Keratinocyte (primary cell): Measurements from ENCODE around the gene ITCH. TPM values are rescaled to one million over a fixed set of nuclear protein-coding genes. Genes with fewer than 3 reads are reported as not detected.
A peak's percentile ranks its signal among the peaks of the same experiment; 100 is the strongest.

Experiments used
- DNase-seq: peaks from one replicate; pipeline ENCODE4 v3.0.0-alpha.2; 2011; ENCODE audit warnings: low read depth, missing footprints, low spot score
- FAIRE-seq: peaks from 2 replicates; lab custom pipeline; 2011; peaks lifted over from hg19 to GRCh38; lab: Jason Lieb, UNC
- H2AFZ ChIP-seq: 2 replicates; pipeline ENCODE4 v1.6.0; 2012; ENCODE audit warnings: low read length, control low read depth, inconsistent platforms; ENCODE audit not compliant: control insufficient read depth
- H3K27ac ChIP-seq: 2 replicates; pipeline ENCODE4 v1.5.1; 2011; ENCODE audit warnings: low read length; ENCODE audit not compliant: control insufficient read depth, insufficient read depth
- H3K27me3 ChIP-seq: 3 replicates; pipeline ENCODE4 v1.6.0; 2011; ENCODE audit warnings: low read length; ENCODE audit not compliant: control insufficient read depth, insufficient read depth; ENCODE audit errors: extremely low read depth
- H3K36me3 ChIP-seq, 2 experiments: 2 replicates in 1 of 2; 3 replicates in 1 of 2; pipeline ENCODE4 v1.5.1; 2011; ENCODE audit warnings: low read length in 2 of 2, mild to moderate bottlenecking in 1 of 2; ENCODE audit not compliant: control insufficient read depth in 2 of 2, insufficient read depth in 2 of 2; ENCODE audit errors: extremely low read depth in 1 of 2
- H3K4me1 ChIP-seq: 3 replicates; pipeline ENCODE4 v1.5.1; 2011; ENCODE audit warnings: low read length; ENCODE audit not compliant: control insufficient read depth, insufficient read depth; ENCODE audit errors: extremely low read depth
- H3K4me2 ChIP-seq: 3 replicates; pipeline ENCODE4 v1.6.0; 2011; ENCODE audit warnings: low read depth, low read length; ENCODE audit not compliant: control insufficient read depth, insufficient read depth; ENCODE audit errors: extremely low read depth
- H3K4me3 ChIP-seq, 3 experiments: fragments of 200-600 bp in 1 of 3; sonication (generic) in 1 of 3; 2 replicates in 2 of 3; 3 replicates in 1 of 3; pipeline ENCODE4 v1.5.1; 2011 to 2016; ENCODE audit warnings: low read length in 3 of 3, mild to moderate bottlenecking in 3 of 3, control low read depth in 2 of 3, inconsistent platforms in 1 of 3, low read depth in 1 of 3, mixed read lengths in 1 of 3, mixed run types in 1 of 3, moderate library complexity in 1 of 3; ENCODE audit not compliant: control insufficient read depth in 2 of 3, insufficient read depth in 2 of 3; ENCODE audit errors: extremely low read depth in 1 of 3
- H3K79me2 ChIP-seq: 2 replicates; pipeline ENCODE4 v1.6.0; 2012; ENCODE audit warnings: low read length; ENCODE audit not compliant: control insufficient read depth, insufficient read depth
- H3K9ac ChIP-seq: 3 replicates; pipeline ENCODE4 v1.6.0; 2011; ENCODE audit warnings: low read length; ENCODE audit not compliant: control insufficient read depth, insufficient read depth; ENCODE audit errors: extremely low read depth
- H3K9me1 ChIP-seq: 3 replicates; pipeline ENCODE4 v1.6.0; 2011; ENCODE audit warnings: low read length; ENCODE audit not compliant: control insufficient read depth, insufficient read depth; ENCODE audit errors: extremely low read depth
- H3K9me3 ChIP-seq: 2 replicates; pipeline ENCODE4 v1.5.1; 2012; ENCODE audit warnings: low read depth, low read length; ENCODE audit not compliant: control insufficient read depth
- H4K20me1 ChIP-seq: 3 replicates; pipeline ENCODE4 v1.6.0; 2011; ENCODE audit warnings: low read length; ENCODE audit not compliant: control insufficient read depth, insufficient read depth; ENCODE audit errors: extremely low read depth
- EZH2 ChIP-seq: IDR thresholded peaks from one replicate; pipeline ENCODE4 v1.6.1; 2012; ENCODE audit warnings: inconsistent platforms, mild to moderate bottlenecking, low read length, moderate library complexity
- dilution Hi-C: fragments of 300-500 bp; cut with MboI; formaldehyde crosslinking; loops from one replicate; pipeline ENCODE4 v1.7.0; 2020; ENCODE audit warnings: low sequenced_read_pairs; ENCODE audit not compliant: extremely low pct_ligation_motif_present
- polyA plus RNA-seq, 5 experiments: library from polyadenylated mRNA; depleted of rRNA in 3 of 5; stranded (reverse) in 3 of 5; stranded (forward) in 1 of 5; unstranded in 1 of 5; fragments of >200 nt; gene quantifications; 1 replicate in 1 of 5; 2 replicates in 3 of 5; 3 replicates in 1 of 5; pipeline versions ENCODE4 v1.2.1 to v1.2.3, GENCODE V29; 2011 to 2012; ENCODE audit warnings: missing spikeins in 2 of 5, low read depth in 1 of 5, low replicate concordance in 1 of 5
- TF ChIP-seq, protein P1 (sequence below), 3 experiments: IDR thresholded peaks in 1 of 3; conservative IDR thresholded peaks in 1 of 3; optimal IDR thresholded peaks in 1 of 3; 2 replicates in 2 of 3; 3 replicates in 1 of 3; pipeline versions ENCODE3 to v1.5.1; 2011; ENCODE audit warnings: low read length in 3 of 3, mild to moderate bottlenecking in 3 of 3, moderate library complexity in 2 of 3, control low read depth in 1 of 3, inconsistent platforms in 1 of 3; ENCODE audit not compliant: insufficient read depth in 2 of 3; ENCODE audit errors: extremely low read depth in 1 of 3

The ITCH gene
- polyA plus RNA-seq, 1 donor (not counting 4 experiments of a cell fraction or from before 2014, with no cell fraction given): 42.5 TPM

DNA sequence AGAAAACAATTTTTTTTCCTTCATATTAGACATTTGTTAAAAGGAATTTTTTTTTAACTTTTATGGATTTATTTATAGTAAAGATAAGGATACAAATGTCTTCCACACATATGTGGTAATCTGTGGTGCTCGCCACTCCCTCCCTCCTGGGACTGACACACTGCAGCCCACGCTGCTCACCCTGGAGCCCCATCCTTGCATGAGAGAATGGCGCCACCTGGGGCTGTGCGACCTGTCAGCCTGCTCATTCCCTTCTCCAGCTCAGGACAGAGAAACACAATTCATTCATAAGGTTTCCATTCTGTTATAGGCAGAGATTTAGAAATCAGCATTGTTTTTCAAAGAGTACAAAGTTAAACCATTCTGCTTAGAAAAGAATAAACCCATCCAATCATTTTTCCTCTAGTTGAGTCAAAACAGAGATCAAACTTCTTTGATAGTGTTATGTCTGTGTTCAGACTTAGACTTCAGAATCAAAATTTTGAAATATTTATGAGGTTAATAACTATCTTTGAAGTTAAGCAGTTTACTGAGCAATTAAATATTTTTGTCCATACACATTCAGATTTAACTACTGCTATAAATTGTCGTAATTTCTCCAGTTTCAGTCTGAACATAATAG lies 110.3 kb downstream of the ITCH start:
- FAIRE-seq: no peak
- no peak for TF ChIP-seq EZH2
- TF ChIP-seq, protein P1, sequence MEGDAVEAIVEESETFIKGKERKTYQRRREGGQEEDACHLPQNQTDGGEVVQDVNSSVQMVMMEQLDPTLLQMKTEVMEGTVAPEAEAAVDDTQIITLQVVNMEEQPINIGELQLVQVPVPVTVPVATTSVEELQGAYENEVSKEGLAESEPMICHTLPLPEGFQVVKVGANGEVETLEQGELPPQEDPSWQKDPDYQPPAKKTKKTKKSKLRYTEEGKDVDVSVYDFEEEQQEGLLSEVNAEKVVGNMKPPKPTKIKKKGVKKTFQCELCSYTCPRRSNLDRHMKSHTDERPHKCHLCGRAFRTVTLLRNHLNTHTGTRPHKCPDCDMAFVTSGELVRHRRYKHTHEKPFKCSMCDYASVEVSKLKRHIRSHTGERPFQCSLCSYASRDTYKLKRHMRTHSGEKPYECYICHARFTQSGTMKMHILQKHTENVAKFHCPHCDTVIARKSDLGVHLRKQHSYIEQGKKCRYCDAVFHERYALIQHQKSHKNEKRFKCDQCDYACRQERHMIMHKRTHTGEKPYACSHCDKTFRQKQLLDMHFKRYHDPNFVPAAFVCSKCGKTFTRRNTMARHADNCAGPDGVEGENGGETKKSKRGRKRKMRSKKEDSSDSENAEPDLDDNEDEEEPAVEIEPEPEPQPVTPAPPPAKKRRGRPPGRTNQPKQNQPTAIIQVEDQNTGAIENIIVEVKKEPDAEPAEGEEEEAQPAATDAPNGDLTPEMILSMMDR (optimal IDR thresholded peaks at IDR 0.05 in 1 of 3, IDR thresholded peaks at IDR 0.05 in 1 of 3, conservative IDR thresholded peaks at IDR 0.05 in 1 of 3; ENCODE audit: extremely low read depth in 1 of 3, insufficient read depth in 2 of 3, low read length in 3 of 3): peak; percentile 14 to 55 (median 18)
- H3K79me2 ChIP-seq: peaks cover 16% of the 10 kb centered on the region
- H2AFZ ChIP-seq: no peak overlapping the region
- no peak overlapping the region for H3K4me2 ChIP-seq
- no peaks in the 10 kb centered on the region for H3K9me1 ChIP-seq
- dilution Hi-C loops: no loop called here
- H3K27me3 ChIP-seq: no peaks in the 10 kb centered on the region
- no peaks in the 10 kb centered on the region for H3K9me3 ChIP-seq
- no peak overlapping the region for H3K4me3 ChIP-seq
- peaks cover 3% of the 10 kb centered on the region for H3K4me1 ChIP-seq
- peaks cover 6% of the 10 kb centered on the region for H4K20me1 ChIP-seq
- H3K27ac ChIP-seq: no peak overlapping the region
- no peak for DNase-seq
- no peak overlapping the region for H3K9ac ChIP-seq
- H3K36me3 ChIP-seq: peaks cover 9 to 14% of the 10 kb centered on the region in 2 experiments

DNA sequence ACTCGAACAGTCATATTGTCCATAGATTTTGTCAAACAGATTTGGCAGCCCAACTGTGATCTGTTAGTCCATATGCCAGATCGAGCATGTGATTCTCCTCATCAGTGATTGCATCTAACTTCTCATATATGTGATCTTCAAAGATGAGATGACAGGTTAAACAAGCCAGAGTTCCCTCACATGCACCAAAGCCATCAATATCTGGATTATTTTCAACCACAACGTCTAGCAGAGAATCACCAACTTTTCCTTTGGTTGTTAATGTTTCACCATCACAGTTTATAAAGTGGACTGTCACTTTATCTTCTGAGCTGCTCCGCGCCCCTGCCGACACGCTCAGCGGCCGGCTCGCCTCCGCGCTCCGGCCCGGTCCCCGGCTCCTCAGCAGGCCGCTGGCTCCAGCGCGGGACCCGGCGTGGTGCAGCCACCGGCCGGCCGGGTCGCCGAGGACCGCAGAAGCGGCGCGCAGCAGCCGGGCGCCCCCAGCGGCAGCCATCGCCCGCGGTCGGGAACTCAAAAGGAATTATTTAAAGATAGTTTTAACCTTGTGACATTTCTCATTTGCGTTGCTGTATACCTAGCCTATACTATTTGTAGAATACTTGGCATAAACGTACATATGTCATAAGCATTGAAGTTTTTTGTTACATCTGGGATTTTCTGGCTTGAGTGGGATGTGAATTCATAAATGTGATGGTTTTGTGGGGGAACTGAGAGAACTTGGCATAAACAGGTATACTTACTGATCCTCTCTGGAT lies 113.1 kb downstream of the ITCH start:
- Histone ChIP-seq H3K9me1 (no peaks in the 10 kb centered on the region), H3K4me1 (peaks cover 3% of the 10 kb centered on the region), H4K20me1 (peaks cover 6% of the 10 kb centered on the region), H2AFZ (no peak overlapping the region), H3K4me2 (no peak overlapping the region), H3K9me3 (no peaks in the 10 kb centered on the region), H3K36me3 (peaks cover 10 to 11% of the 10 kb centered on the region in 2 experiments), H3K4me3 (no peak overlapping the region), H3K79me2 (peaks cover 5% of the 10 kb centered on the region), H3K27me3 (no peaks in the 10 kb centered on the region), H3K9ac (no peak overlapping the region), H3K27ac (no peak overlapping the region)
- TF ChIP-seq, protein P1 (optimal IDR thresholded peaks at IDR 0.05 in 1 of 3, IDR thresholded peaks at IDR 0.05 in 1 of 3, conservative IDR thresholded peaks at IDR 0.05 in 1 of 3; ENCODE audit: extremely low read depth in 1 of 3, insufficient read depth in 2 of 3, low read length in 3 of 3): no peak
- TF ChIP-seq EZH2: no peak
- no peak for DNase-seq
- no peak for FAIRE-seq
- dilution Hi-C loops: no loop called here
